ENCODE results near the gene TRUB1.

DNA sequence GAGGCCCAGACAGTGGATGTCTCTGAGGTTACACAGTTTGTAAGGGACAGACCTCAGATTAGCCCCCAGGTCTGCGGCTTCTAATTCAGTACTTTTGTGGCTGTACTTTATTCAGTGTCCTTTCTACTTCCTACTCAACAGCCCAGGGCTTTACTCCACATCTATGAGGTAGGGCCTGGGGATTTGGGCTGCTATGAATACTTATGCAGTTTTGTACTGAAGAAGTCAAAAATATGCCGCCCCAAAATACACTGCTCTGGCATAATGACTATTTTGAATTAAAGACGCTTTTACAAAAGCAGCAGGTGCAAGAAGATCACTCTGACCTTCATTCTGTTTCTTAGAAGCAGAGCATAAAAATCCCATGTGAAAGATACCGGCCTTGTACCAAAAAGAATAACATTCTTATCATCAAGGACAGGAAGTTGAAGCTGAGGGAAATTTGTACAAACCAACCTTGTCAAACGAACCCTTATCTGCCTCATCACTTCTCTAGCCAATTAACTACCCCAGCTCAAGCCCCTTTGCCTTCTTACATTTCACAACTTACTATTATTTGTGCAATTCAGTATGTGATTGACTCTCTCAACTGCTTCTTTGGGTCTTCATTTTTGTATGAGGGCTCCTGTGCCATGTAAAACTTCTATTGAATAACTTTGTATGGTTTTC lies 26.1 kb upstream of the TRUB1 start:
- TF ChIP-seq, protein P1, sequence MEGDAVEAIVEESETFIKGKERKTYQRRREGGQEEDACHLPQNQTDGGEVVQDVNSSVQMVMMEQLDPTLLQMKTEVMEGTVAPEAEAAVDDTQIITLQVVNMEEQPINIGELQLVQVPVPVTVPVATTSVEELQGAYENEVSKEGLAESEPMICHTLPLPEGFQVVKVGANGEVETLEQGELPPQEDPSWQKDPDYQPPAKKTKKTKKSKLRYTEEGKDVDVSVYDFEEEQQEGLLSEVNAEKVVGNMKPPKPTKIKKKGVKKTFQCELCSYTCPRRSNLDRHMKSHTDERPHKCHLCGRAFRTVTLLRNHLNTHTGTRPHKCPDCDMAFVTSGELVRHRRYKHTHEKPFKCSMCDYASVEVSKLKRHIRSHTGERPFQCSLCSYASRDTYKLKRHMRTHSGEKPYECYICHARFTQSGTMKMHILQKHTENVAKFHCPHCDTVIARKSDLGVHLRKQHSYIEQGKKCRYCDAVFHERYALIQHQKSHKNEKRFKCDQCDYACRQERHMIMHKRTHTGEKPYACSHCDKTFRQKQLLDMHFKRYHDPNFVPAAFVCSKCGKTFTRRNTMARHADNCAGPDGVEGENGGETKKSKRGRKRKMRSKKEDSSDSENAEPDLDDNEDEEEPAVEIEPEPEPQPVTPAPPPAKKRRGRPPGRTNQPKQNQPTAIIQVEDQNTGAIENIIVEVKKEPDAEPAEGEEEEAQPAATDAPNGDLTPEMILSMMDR (conservative IDR thresholded peaks at IDR 0.05; ENCODE audit: low read depth, low read length): no peak
- no peak for TF ChIP-seq RAD21 (IDR thresholded peaks at IDR 0.05; ENCODE audit: low read length)
- TF ChIP-seq NFE2L2 (IDR thresholded peaks at IDR 0.05; ENCODE audit: low read depth, low read length): no peak
- no peak for TF ChIP-seq POLR2A (IDR thresholded peaks at IDR 0.05; ENCODE audit: low read depth, low read length)
- no peak for TF ChIP-seq MAZ (IDR thresholded peaks at IDR 0.05; ENCODE audit: borderline replicate concordance, low read depth, low read length)
- TF ChIP-seq, protein P2, sequence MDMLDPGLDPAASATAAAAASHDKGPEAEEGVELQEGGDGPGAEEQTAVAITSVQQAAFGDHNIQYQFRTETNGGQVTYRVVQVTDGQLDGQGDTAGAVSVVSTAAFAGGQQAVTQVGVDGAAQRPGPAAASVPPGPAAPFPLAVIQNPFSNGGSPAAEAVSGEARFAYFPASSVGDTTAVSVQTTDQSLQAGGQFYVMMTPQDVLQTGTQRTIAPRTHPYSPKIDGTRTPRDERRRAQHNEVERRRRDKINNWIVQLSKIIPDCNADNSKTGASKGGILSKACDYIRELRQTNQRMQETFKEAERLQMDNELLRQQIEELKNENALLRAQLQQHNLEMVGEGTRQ (IDR thresholded peaks at IDR 0.05; ENCODE audit: low read depth, low read length): no peak
- TF ChIP-seq, protein P3, sequence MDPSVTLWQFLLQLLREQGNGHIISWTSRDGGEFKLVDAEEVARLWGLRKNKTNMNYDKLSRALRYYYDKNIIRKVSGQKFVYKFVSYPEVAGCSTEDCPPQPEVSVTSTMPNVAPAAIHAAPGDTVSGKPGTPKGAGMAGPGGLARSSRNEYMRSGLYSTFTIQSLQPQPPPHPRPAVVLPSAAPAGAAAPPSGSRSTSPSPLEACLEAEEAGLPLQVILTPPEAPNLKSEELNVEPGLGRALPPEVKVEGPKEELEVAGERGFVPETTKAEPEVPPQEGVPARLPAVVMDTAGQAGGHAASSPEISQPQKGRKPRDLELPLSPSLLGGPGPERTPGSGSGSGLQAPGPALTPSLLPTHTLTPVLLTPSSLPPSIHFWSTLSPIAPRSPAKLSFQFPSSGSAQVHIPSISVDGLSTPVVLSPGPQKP (IDR thresholded peaks at IDR 0.05; ENCODE audit: borderline replicate concordance, low read depth, low read length): no peak
- TF ChIP-seq BHLHE40 (IDR thresholded peaks at IDR 0.05; ENCODE audit: low read depth, low read length): no peak
- no peak for TF ChIP-seq MXI1 (IDR thresholded peaks at IDR 0.05; ENCODE audit: borderline replicate concordance, low read depth, low read length)
- TF ChIP-seq MAFK (IDR thresholded peaks at IDR 0.05; ENCODE audit: low read depth, low read length): no peak
- no peak for TF ChIP-seq RFX5 (IDR thresholded peaks at IDR 0.05; ENCODE audit: low read depth, low read length)
